ENCODE data around the gene LGALS1.
"Not testable (repeated sequence)": the region's sequence is repeated elsewhere in the genome, so short reads cannot be mapped to it uniquely, and the experiment has no call there.

Gene LGALS1

GRCh38 chr22:37714634-37715033 is 39.2 kb downstream of the LGALS1 start:
- no peak for TF ChIP-seq CTCF (IDR thresholded peaks at IDR 0.05; ENCODE audit: low read depth, low read length, missing control alignments)
- in situ Hi-C loops (cut with HindIII; ENCODE audit: low pct_ligation_motif_present, low sequenced_read_pairs) = no loop called here
- DNase-seq = no peak
- no peaks in the 10 kb centered on the region for H3K27me3 ChIP-seq (replicated peaks)
- H3K36me3 ChIP-seq (replicated peaks) = no peaks in the 10 kb centered on the region
- no peak overlapping the region for H3K4me3 ChIP-seq (ENCODE audit: low read depth, low read length)
- no peak overlapping the region for H3K27ac ChIP-seq

- no peak for TF ChIP-seq CTCF (IDR thresholded peaks at IDR 0.05; ENCODE audit: low read depth, low read length, missing control alignments)
- in situ Hi-C loops (cut with HindIII; ENCODE audit: low pct_ligation_motif_present, low sequenced_read_pairs) = no loop called here
- H3K4me3 ChIP-seq (ENCODE audit: low read depth, low read length) = no peak overlapping the region
- no peak overlapping the region for H3K27ac ChIP-seq
- no peaks in the 10 kb centered on the region for H3K36me3 ChIP-seq (replicated peaks)
- no peaks in the 10 kb centered on the region for H3K27me3 ChIP-seq (replicated peaks)
- no peak for DNase-seq
These were observed 40.3 kb downstream of the LGALS1 start for GRCh38 chr22:37715760-37716159.

- no peak for TF ChIP-seq CTCF (IDR thresholded peaks at IDR 0.05; ENCODE audit: low read depth, low read length, missing control alignments)
- DNase-seq = peak; percentile 64
- no peak overlapping the region for H3K27ac ChIP-seq
These were observed 41.3 kb downstream of the LGALS1 start for GRCh38 chr22:37716708-37717107.

GRCh38 chr22:37717235-37717634 is 41.8 kb downstream of the LGALS1 start:
- DNase-seq; H3K27ac ChIP-seq; H3K36me3 ChIP-seq (replicated peaks); H3K27me3 ChIP-seq (replicated peaks); H3K4me3 ChIP-seq (ENCODE audit: low read depth, low read length); in situ Hi-C loops (cut with HindIII; ENCODE audit: low pct_ligation_motif_present, low sequenced_read_pairs): not testable (repeated sequence)

More at GRCh38 chr22:37716708-37717107, 41.3 kb downstream of the LGALS1 start:
- Histone ChIP-seq H3K27me3 (replicated peaks) (no peaks in the 10 kb centered on the region), H3K36me3 (replicated peaks) (no peaks in the 10 kb centered on the region), H3K4me3 (ENCODE audit: low read depth, low read length) (no peak overlapping the region)
- in situ Hi-C loops (cut with HindIII; ENCODE audit: low pct_ligation_motif_present, low sequenced_read_pairs) = no loop called here

- H3K4me3 ChIP-seq (ENCODE audit: low read depth, low read length); H3K27ac ChIP-seq; H3K27me3 ChIP-seq (replicated peaks); H3K36me3 ChIP-seq (replicated peaks); DNase-seq; in situ Hi-C loops (cut with HindIII; ENCODE audit: low pct_ligation_motif_present, low sequenced_read_pairs): not testable (repeated sequence)
These were observed 42.4 kb downstream of the LGALS1 start for GRCh38 chr22:37717746-37718305.

- no peak overlapping the region for H3K4me3 ChIP-seq (ENCODE audit: low read depth, low read length)
- no peak overlapping the region for H3K27ac ChIP-seq
- in situ Hi-C loops (cut with HindIII; ENCODE audit: low pct_ligation_motif_present, low sequenced_read_pairs) = no loop called here
- TF ChIP-seq CTCF (IDR thresholded peaks at IDR 0.05; ENCODE audit: low read depth, low read length, missing control alignments) = no peak
- no peaks in the 10 kb centered on the region for H3K36me3 ChIP-seq (replicated peaks)
- H3K27me3 ChIP-seq (replicated peaks) = no peaks in the 10 kb centered on the region
- no peak for DNase-seq
These were observed 50.3 kb downstream of the LGALS1 start for GRCh38 chr22:37725551-37726240.
